Endothelial cell of umbilical vein (primary cell): Measurements from ENCODE around the gene ST8SIA6. TPM values are rescaled to one million over a fixed set of nuclear protein-coding genes. Genes with fewer than 3 reads are reported as not detected.

ENCODE experiments used
- BruUV-seq: library from RNA; stranded (reverse); fragments of 400-500 nt; replicated peaks from 2 replicates; lab custom pipeline; 2021; lab: Mats Ljungman, UMichigan
- CTCF ChIA-PET: fragments of 300-600, 350-600 bp; sonication (Branson Sonifier 250); formaldehyde crosslinking; loops from one replicate; lab custom pipeline; 2021; ENCODE audit warnings: antibody characterized with exemption, inconsistent platforms; lab: Charles Lee
- POLR2A ChIA-PET: fragments of 300-600, 350-600 bp; sonication (Branson Sonifier 250); formaldehyde crosslinking; loops from one replicate; lab custom pipeline; 2021; ENCODE audit warnings: antibody characterized with exemption, inconsistent platforms; lab: Charles Lee
- DNase-seq: peaks from one replicate; pipeline ENCODE4 v3.0.0-alpha.2; 2011; ENCODE audit warnings: low read depth, low spot score
- FAIRE-seq: peaks from 2 replicates; lab custom pipeline; 2011; peaks lifted over from hg19 to GRCh38; lab: Jason Lieb, UNC
- H2AFZ ChIP-seq: 2 replicates; pipeline ENCODE4 v1.6.0; 2012; ENCODE audit warnings: low read depth, low read length, control low read depth, inconsistent platforms
- H3K27ac ChIP-seq: 2 replicates; pipeline ENCODE4 v1.5.1; 2011; ENCODE audit warnings: low read depth, mild to moderate bottlenecking, control low read depth, low read length, moderate library complexity; ENCODE audit not compliant: insufficient read depth
- H3K27me3 ChIP-seq, 2 experiments: 2 replicates each; pipeline versions ENCODE4 v1.6.0 to v1.6.1; 2011; ENCODE audit warnings: low read length in 2 of 2, mixed read lengths in 1 of 2; ENCODE audit not compliant: control insufficient read depth in 2 of 2, insufficient read depth in 2 of 2
- H3K36me3 ChIP-seq, 2 experiments: 2 replicates in 1 of 2; 3 replicates in 1 of 2; pipeline ENCODE4 v1.5.1; 2011; ENCODE audit warnings: low read length in 2 of 2, mild to moderate bottlenecking in 1 of 2, moderate library complexity in 1 of 2; ENCODE audit not compliant: control insufficient read depth in 2 of 2, insufficient read depth in 2 of 2; ENCODE audit errors: extremely low read depth in 1 of 2
- H3K4me1 ChIP-seq: 3 replicates; pipeline ENCODE4 v1.5.1; 2011; ENCODE audit warnings: mild to moderate bottlenecking, low read length; ENCODE audit not compliant: control insufficient read depth, insufficient read depth; ENCODE audit errors: extremely low read depth
- H3K4me2 ChIP-seq: 2 replicates; pipeline ENCODE4 v1.6.1; 2011; ENCODE audit warnings: low read length, control low read depth, mixed read lengths; ENCODE audit not compliant: insufficient read depth
- H3K4me3 ChIP-seq, 3 experiments: fragments of 200-600 bp in 1 of 3; sonication (generic), shearing (Covaris generic) in 1 of 3; replicated peaks in 1 of 3; 2 replicates each; pipeline ENCODE4 v1.5.1; 2011 to 2016; ENCODE audit warnings: control low read depth in 3 of 3, low read length in 3 of 3, mild to moderate bottlenecking in 2 of 3, inconsistent platforms in 1 of 3, low read depth in 1 of 3, moderate library complexity in 1 of 3; ENCODE audit not compliant: insufficient read depth in 1 of 3
- H3K79me2 ChIP-seq: 2 replicates; pipeline ENCODE4 v1.6.0; 2012; ENCODE audit warnings: low read length, inconsistent platforms; ENCODE audit not compliant: control insufficient read depth, insufficient read depth
- H3K9ac ChIP-seq: replicated peaks from 2 replicates; pipeline ENCODE3; 2011; ENCODE audit warnings: low read length, control low read depth; ENCODE audit not compliant: insufficient read depth; ENCODE audit errors: extremely low read depth
- H3K9me1 ChIP-seq: replicated peaks from 3 replicates; pipeline ENCODE4 v1.6.0; 2011; ENCODE audit warnings: mild to moderate bottlenecking, low read length; ENCODE audit not compliant: control insufficient read depth, insufficient read depth; ENCODE audit errors: extremely low read depth
- H3K9me3 ChIP-seq: replicated peaks from 2 replicates; pipeline ENCODE4 v1.5.1; 2012; ENCODE audit warnings: low read length, inconsistent platforms; ENCODE audit not compliant: control insufficient read depth, insufficient read depth
- H4K20me1 ChIP-seq: replicated peaks from 2 replicates; pipeline ENCODE3; 2011; ENCODE audit warnings: mild to moderate bottlenecking, low read length; ENCODE audit not compliant: control insufficient read depth, insufficient read depth; ENCODE audit errors: extremely low read depth
- CTCF ChIP-seq, 2 donors: IDR thresholded peaks; 1 replicate in 1 of 2; 2 replicates in 1 of 2; pipeline ENCODE4 v1.5.1; 2011; ENCODE audit warnings: low read length in 2 of 2, mild to moderate bottlenecking in 2 of 2, moderate library complexity in 2 of 2, control low read depth in 1 of 2, inconsistent platforms in 1 of 2, low read depth in 1 of 2; ENCODE audit not compliant: insufficient read depth in 1 of 2; ENCODE audit errors: extremely low read depth in 1 of 2
- GATA2 ChIP-seq: IDR thresholded peaks from 2 replicates; pipeline ENCODE4 v1.7.0; 2011; ENCODE audit warnings: low read depth, mild to moderate bottlenecking, moderate library complexity, mixed read lengths, low read length; ENCODE audit not compliant: insufficient read length, insufficient read depth
- POLR2A ChIP-seq: IDR thresholded peaks from 2 replicates; pipeline ENCODE4 v1.6.1; 2012; ENCODE audit warnings: low read depth, mild to moderate bottlenecking, control low read depth, low read length
- POLR2AphosphoS5 ChIP-seq: IDR thresholded peaks from 2 replicates; pipeline ENCODE4 v1.6.1; 2012; ENCODE audit warnings: low read depth, mild to moderate bottlenecking, control low read depth, low read length, moderate library complexity; ENCODE audit not compliant: insufficient read depth
- dilution Hi-C: fragments of 300-500 bp; cut with MboI; formaldehyde crosslinking; loops from one replicate; pipeline ENCODE4 v1.15.0; 2019; ENCODE audit warnings: low sequenced_read_pairs; ENCODE audit not compliant: extremely low pct_ligation_motif_present
- intact Hi-C: fragments of 100-400 bp; cut with micrococcal nuclease; formaldehyde crosslinking; loops from one replicate; pipeline ENCODE4 v1.10.0; 2022
- polyA plus RNA-seq, 4 experiments: library from polyadenylated mRNA; depleted of rRNA in 3 of 4; stranded (reverse) in 3 of 4; unstranded in 1 of 4; fragments of >200 nt; gene quantifications; 2 replicates each; pipeline versions ENCODE4 v1.2.1 to v1.2.3, GENCODE V29; 2011 to 2012; ENCODE audit warnings: missing spikeins in 1 of 4
- total RNA-seq: library from RNA; stranded (reverse); gene quantifications from 2 replicates; pipeline ENCODE4 v1.2.3, GENCODE V29; 2021

Gene ST8SIA6
- total and polyA plus RNA-seq, 2 donors (not counting 3 experiments of a cell fraction or from before 2014, with no cell fraction given): 0.40 to 0.51 TPM

- Histone ChIP-seq H3K4me2 (peak overlapping the region; percentile 72), H3K36me3 (no peaks in the 10 kb centered on the region), H3K9me3 (no peaks in the 10 kb centered on the region), H3K79me2 (no peaks in the 10 kb centered on the region), H3K27ac (no peak overlapping the region), H3K9ac (no peak overlapping the region), H3K27me3 (no peaks in the 10 kb centered on the region), H3K4me3 (peak overlapping the region in 1 of 3 experiments; percentile 55), H3K9me1 (no peaks in the 10 kb centered on the region), H3K4me1 (peaks cover 9% of the 10 kb centered on the region), H4K20me1 (no peaks in the 10 kb centered on the region), H2AFZ (peak overlapping the region; percentile 96)
- FAIRE-seq: no peak
- dilution Hi-C loops (no loop called here), intact Hi-C loops (no loop called here)
- no peak for DNase-seq
- no peak for TF ChIP-seq POLR2AphosphoS5
- no peak for TF ChIP-seq CTCF (IDR thresholded peaks at IDR 0.05; ENCODE audit: extremely low read depth in 1 of 2, insufficient read depth in 1 of 2, low read depth in 1 of 2, low read length in 2 of 2)
- no peak for TF ChIP-seq GATA2
- no peak for TF ChIP-seq POLR2A
- ChIA-PET CTCF (interaction anchor here (0.9 to 1.1 kb wide), 4 partner anchors 16 to 152 kb away, joined by 3 to 4 read pairs (median 3); no protein-coding TSS in a partner anchor), POLR2A (no interaction called here)
- no TSS peak for BruUV-seq
Observed at GRCh38 chr10:17455015-17455520, 673 bp upstream of the ST8SIA6 start.
